ENCODE measurements around the gene CCDC7.

The CCDC7 gene

DNA sequence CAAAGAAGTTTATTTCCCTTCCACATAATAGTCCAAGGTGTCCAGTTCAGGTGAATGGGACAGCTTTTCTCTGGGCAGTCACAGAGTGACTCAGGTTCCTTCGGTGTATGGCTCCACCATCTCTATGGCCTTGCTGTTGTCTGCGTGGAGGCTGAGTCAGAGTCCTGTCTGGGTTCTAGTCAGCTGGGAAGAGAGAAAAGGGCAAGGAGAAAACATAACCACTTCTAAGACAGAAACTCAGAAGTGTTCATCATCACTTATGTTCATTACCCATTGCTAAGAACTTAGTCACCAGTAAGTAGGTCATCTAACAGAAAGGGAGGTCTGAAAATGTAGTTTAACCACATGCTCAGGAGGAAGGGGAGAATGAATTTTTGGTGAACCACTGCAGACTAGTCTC, 32.4 kb upstream of the CCDC7 start:
- Histone ChIP-seq H3K4me1 (ENCODE audit: control insufficient read depth, insufficient read depth, low read length, poor library complexity, severe bottlenecking) (no peaks in the 10 kb centered on the region), H3K9me3 (ENCODE audit: control insufficient read depth, low read length) (no peaks in the 10 kb centered on the region), H3K36me3 (ENCODE audit: control insufficient read depth, insufficient read depth, low read length) (no peaks in the 10 kb centered on the region), H3K27ac (ENCODE audit: low read depth, low read length, severe bottlenecking) (no peak overlapping the region), H3K4me3 (ENCODE audit: extremely low read depth, insufficient read depth, low read length, poor library complexity, severe bottlenecking) (no peak overlapping the region)
- WGBS, 2 experiments (ENCODE audit: insufficient coverage in 2 of 2), result 83% methylated on average over 1 of the region's 2 CpGs; no CpG with 5 or more reads in 1 of the 2 experiments

DNA sequence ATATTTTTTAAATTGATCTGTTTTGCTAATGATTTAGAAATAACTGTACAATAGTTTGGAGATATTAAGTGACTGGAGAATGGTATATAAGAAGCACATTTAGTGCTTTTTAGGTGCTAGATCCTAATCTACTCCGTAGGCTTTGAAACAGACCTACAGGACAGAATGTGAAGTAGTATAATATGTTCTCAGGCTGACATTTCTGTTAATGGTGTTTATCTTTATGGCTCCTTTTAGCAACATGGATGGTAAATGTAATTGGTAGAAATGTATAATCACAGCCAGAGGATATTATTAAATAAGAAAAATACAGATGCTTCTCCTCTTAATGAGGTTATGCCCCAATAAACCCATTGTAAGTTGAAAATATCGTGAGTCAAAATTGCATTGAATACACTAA, 30.6 kb upstream of the CCDC7 start:
- no peaks in the 10 kb centered on the region for H3K9me3 ChIP-seq (ENCODE audit: control insufficient read depth, low read length)
- no peak overlapping the region for H3K4me3 ChIP-seq (ENCODE audit: extremely low read depth, insufficient read depth, low read length, poor library complexity, severe bottlenecking)
- WGBS, 2 experiments (ENCODE audit: insufficient coverage in 2 of 2), result 100% methylated on average over 1 to 2 of the region's 2 CpGs
- H3K4me1 ChIP-seq (ENCODE audit: control insufficient read depth, insufficient read depth, low read length, poor library complexity, severe bottlenecking), result no peaks in the 10 kb centered on the region
- H3K36me3 ChIP-seq (ENCODE audit: control insufficient read depth, insufficient read depth, low read length), result no peaks in the 10 kb centered on the region
- no peak overlapping the region for H3K27ac ChIP-seq (ENCODE audit: low read depth, low read length, severe bottlenecking)

DNA sequence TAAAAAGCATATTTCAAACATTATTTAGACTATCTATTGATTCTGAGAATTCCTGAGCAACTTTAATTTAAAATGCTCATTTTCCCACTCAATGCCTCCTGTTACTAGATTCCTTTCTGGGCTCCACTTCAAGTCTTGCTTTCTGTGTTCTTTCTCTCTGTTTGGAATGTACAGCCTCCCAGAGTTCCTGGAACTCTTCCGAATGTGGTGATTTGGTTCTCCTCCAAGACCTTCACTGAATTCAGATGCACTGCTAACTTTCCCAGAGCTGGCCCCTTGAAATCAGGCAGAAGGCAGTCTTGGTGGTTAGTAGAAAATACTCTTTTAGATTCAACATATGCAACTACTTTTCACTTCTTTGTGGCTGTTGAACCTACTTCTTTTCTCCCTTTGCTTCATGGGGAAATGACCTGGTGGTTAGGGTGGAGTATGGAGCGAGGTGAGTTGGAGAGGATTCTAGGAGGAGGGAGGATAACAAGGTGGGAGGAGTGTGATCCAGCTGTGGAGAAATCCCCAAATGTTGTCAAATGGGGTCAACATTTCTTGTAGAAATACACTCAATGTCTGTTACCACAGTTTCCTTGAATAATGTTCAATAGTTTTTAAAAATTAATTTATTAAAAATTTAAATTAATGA, 27.9 kb upstream of the CCDC7 start:
- Histone ChIP-seq H3K36me3 (ENCODE audit: control insufficient read depth, insufficient read depth, low read length) (no peaks in the 10 kb centered on the region), H3K9me3 (ENCODE audit: control insufficient read depth, low read length) (no peaks in the 10 kb centered on the region), H3K27ac (ENCODE audit: low read depth, low read length, severe bottlenecking) (no peak overlapping the region), H3K4me3 (ENCODE audit: extremely low read depth, insufficient read depth, low read length, poor library complexity, severe bottlenecking) (no peak overlapping the region), H3K4me1 (ENCODE audit: control insufficient read depth, insufficient read depth, low read length, poor library complexity, severe bottlenecking) (no peaks in the 10 kb centered on the region)
- 20 to 67% methylated on average over 1 of the region's 2 CpGs for WGBS, 2 experiments (ENCODE audit: insufficient coverage in 2 of 2)

DNA sequence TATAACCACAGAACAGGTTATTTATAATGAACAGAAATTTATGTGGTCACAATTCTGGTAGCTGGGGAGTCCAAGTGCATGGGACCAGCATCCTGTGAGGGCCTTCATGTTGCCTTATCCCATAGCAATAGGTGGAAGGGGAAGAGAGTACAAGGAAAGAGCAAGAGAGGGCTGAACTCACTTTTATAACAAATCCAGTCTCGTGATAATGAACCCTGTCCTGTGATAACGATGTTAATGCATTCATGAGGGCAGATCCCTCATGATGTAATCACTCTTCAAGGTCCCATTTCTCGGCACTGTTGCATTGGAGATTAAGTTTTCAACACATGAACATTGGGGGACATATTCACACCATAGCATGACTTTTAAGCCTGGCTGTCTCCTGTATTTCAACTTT, 27.4 kb upstream of the CCDC7 start:
- no peaks in the 10 kb centered on the region for H3K4me1 ChIP-seq (ENCODE audit: control insufficient read depth, insufficient read depth, low read length, poor library complexity, severe bottlenecking)
- H3K9me3 ChIP-seq (ENCODE audit: control insufficient read depth, low read length), result no peaks in the 10 kb centered on the region
- 84 to 97% methylated on average over 3 of the region's 3 CpGs for WGBS, 2 experiments (ENCODE audit: insufficient coverage in 2 of 2)
- no peak overlapping the region for H3K27ac ChIP-seq (ENCODE audit: low read depth, low read length, severe bottlenecking)
- H3K4me3 ChIP-seq (ENCODE audit: extremely low read depth, insufficient read depth, low read length, poor library complexity, severe bottlenecking), result no peak overlapping the region
- H3K36me3 ChIP-seq (ENCODE audit: control insufficient read depth, insufficient read depth, low read length), result no peaks in the 10 kb centered on the region

DNA sequence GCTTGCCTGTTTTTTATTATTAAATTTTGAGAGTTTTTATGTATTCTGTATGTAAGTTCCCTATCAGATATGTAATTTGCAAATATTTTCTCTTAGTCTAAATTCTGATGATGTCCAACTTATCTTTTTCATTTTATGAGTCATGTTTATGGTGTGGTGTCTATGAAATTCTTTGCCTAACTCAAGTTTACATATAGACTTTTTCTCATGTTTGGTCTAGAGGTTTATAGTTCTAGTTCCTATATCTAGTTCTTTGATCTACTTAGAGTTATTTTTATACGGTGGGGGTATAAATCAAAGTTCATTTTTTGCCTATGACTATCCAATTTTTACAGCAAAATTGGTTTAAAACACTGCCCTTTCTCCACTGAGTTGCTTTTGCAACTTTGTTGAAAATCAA, 26.3 kb upstream of the CCDC7 start:
- Histone ChIP-seq H3K4me1 (ENCODE audit: control insufficient read depth, insufficient read depth, low read length, poor library complexity, severe bottlenecking) (no peaks in the 10 kb centered on the region), H3K27ac (ENCODE audit: low read depth, low read length, severe bottlenecking) (no peak overlapping the region), H3K36me3 (ENCODE audit: control insufficient read depth, insufficient read depth, low read length) (no peaks in the 10 kb centered on the region), H3K4me3 (ENCODE audit: extremely low read depth, insufficient read depth, low read length, poor library complexity, severe bottlenecking) (no peak overlapping the region), H3K9me3 (ENCODE audit: control insufficient read depth, low read length) (no peaks in the 10 kb centered on the region)
- WGBS, 2 experiments (ENCODE audit: insufficient coverage in 2 of 2), result no CpG with 5 or more reads among the region's 1 CpG

DNA sequence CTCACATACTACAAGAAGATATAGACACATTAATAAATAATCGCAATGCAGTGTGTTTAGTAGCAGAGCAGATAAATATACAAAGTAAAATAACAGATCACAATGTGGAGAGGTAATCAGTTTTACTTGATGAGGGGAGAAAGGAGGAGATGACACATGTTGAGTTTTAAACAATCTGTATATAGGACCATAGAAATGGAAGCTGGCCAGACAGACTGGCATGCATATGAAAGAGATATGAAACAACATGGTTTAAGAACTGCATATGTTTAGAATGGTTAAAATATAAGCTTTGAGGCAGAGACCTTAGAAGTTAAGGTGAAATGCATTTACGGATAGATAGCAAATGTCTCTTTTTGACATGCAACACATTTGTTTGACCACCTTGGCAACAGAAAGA, 19.8 kb upstream of the CCDC7 start:
- H3K4me3 ChIP-seq (ENCODE audit: extremely low read depth, insufficient read depth, low read length, poor library complexity, severe bottlenecking), result no peak overlapping the region
- H3K9me3 ChIP-seq (ENCODE audit: control insufficient read depth, low read length), result no peaks in the 10 kb centered on the region
- H3K36me3 ChIP-seq (ENCODE audit: control insufficient read depth, insufficient read depth, low read length), result no peaks in the 10 kb centered on the region
- no peak overlapping the region for H3K27ac ChIP-seq (ENCODE audit: low read depth, low read length, severe bottlenecking)
- 100% methylated on average over 1 of the region's 2 CpGs; no CpG with 5 or more reads in 1 of the 2 experiments for WGBS, 2 experiments (ENCODE audit: insufficient coverage in 2 of 2)
- no peaks in the 10 kb centered on the region for H3K4me1 ChIP-seq (ENCODE audit: control insufficient read depth, insufficient read depth, low read length, poor library complexity, severe bottlenecking)

DNA sequence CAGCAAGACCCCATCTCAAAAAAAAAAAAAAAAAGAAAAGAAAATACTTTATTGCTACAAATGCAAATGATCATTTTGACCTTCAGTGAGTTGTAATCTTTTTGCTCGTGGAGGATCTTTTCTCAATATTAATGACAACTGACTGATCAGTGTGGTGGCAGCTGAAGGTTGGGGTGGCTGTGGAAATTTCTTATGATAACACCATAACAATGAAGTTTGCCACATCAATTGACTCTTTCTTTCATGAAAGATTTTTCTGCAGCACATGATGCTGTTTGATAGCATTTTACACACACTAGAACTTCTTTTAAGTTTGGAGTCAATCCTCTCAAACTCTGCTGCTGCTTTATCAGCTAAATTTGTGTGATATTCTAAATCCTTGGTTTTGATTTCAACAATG, 12.4 kb upstream of the CCDC7 start:
- Histone ChIP-seq H3K9me3 (ENCODE audit: control insufficient read depth, low read length) (peaks cover 11% of the 10 kb centered on the region), H3K4me1 (ENCODE audit: control insufficient read depth, insufficient read depth, low read length, poor library complexity, severe bottlenecking) (no peaks in the 10 kb centered on the region), H3K36me3 (ENCODE audit: control insufficient read depth, insufficient read depth, low read length) (no peaks in the 10 kb centered on the region), H3K27ac (ENCODE audit: low read depth, low read length, severe bottlenecking) (no peak overlapping the region), H3K4me3 (ENCODE audit: extremely low read depth, insufficient read depth, low read length, poor library complexity, severe bottlenecking) (no peak overlapping the region)
- no CpG with 5 or more reads among the region's 1 CpG for WGBS, 2 experiments (ENCODE audit: insufficient coverage in 2 of 2)

DNA sequence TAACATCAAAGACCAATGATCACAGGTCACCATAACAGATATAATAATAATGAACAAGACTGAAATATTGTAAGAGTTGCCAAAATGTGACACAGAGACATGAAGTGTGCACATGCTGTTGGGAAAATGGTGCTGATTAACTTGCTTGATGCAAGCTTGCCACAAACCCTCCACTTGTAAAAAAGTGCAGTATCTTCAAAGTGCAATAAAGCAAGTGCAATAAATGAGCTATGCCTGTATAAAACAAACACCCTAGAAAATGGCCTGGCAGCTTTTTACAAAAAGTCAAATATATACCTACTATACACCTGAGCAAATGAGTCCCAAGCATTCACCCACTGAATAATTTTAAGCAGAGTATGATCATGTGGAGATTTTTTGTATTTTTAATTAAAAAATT, 9.7 kb upstream of the CCDC7 start:
- Histone ChIP-seq H3K4me3 (ENCODE audit: extremely low read depth, insufficient read depth, low read length, poor library complexity, severe bottlenecking) (no peak overlapping the region), H3K36me3 (ENCODE audit: control insufficient read depth, insufficient read depth, low read length) (no peaks in the 10 kb centered on the region), H3K9me3 (ENCODE audit: control insufficient read depth, low read length) (peaks cover 11% of the 10 kb centered on the region), H3K4me1 (ENCODE audit: control insufficient read depth, insufficient read depth, low read length, poor library complexity, severe bottlenecking) (no peaks in the 10 kb centered on the region), H3K27ac (ENCODE audit: low read depth, low read length, severe bottlenecking) (no peak overlapping the region)

DNA sequence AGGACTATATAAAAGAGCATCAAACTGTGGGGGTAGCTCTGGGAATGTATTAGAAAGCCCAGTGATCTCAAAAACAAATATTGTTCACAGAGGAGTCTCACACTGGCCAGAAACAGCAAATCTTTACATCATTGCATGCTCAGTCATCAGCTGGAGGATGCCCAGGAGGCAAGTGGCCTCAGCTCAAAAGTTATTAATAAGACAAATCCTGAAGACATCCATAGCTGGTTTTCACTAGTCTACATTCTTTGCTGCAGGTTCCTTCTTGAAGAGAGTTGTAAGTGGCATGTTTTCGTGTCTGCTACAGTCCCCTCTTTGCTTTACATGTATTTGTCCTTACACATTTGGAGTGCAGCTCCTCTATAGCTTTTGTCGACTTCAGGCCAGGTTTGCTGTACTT, 8.6 kb upstream of the CCDC7 start:
- 82 to 100% methylated on average over 2 of the region's 2 CpGs for WGBS, 2 experiments (ENCODE audit: insufficient coverage in 2 of 2)

DNA sequence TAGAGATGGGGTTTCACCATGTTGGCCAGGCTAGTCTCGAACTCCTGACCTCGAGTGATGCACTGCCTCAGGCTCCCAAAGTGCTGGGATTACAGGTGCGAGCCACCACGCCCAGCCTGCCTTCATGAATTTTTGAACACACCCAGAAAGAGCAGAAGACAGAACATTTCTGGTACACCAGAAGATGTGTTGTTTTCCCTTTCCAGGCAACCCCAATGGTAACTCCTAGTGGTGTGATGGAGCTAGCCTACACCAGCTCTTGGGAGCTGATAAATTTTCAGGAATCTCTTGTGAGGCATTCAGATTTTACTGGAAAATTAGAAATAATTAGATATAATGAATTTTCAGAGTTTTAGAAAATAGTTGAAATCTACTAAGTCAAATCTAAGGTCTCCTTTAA, 904 bp upstream of the CCDC7 start:
- Histone ChIP-seq H3K36me3 (ENCODE audit: control insufficient read depth, insufficient read depth, low read length) (no peaks in the 10 kb centered on the region), H3K4me1 (ENCODE audit: control insufficient read depth, insufficient read depth, low read length, poor library complexity, severe bottlenecking) (no peaks in the 10 kb centered on the region), H3K9me3 (ENCODE audit: control insufficient read depth, low read length) (no peaks in the 10 kb centered on the region), H3K4me3 (ENCODE audit: extremely low read depth, insufficient read depth, low read length, poor library complexity, severe bottlenecking) (no peak overlapping the region), H3K27ac (ENCODE audit: low read depth, low read length, severe bottlenecking) (no peak overlapping the region)
- WGBS, 2 experiments (ENCODE audit: insufficient coverage in 2 of 2), result 92 to 95% methylated on average over 3 to 4 of the region's 4 CpGs

More for the DNA sequence above, 8.6 kb upstream of the CCDC7 start:
- Histone ChIP-seq H3K27ac (ENCODE audit: low read depth, low read length, severe bottlenecking) (no peak overlapping the region), H3K9me3 (ENCODE audit: control insufficient read depth, low read length) (peaks cover 11% of the 10 kb centered on the region), H3K4me1 (ENCODE audit: control insufficient read depth, insufficient read depth, low read length, poor library complexity, severe bottlenecking) (no peaks in the 10 kb centered on the region), H3K36me3 (ENCODE audit: control insufficient read depth, insufficient read depth, low read length) (no peaks in the 10 kb centered on the region), H3K4me3 (ENCODE audit: extremely low read depth, insufficient read depth, low read length, poor library complexity, severe bottlenecking) (no peak overlapping the region)

DNA sequence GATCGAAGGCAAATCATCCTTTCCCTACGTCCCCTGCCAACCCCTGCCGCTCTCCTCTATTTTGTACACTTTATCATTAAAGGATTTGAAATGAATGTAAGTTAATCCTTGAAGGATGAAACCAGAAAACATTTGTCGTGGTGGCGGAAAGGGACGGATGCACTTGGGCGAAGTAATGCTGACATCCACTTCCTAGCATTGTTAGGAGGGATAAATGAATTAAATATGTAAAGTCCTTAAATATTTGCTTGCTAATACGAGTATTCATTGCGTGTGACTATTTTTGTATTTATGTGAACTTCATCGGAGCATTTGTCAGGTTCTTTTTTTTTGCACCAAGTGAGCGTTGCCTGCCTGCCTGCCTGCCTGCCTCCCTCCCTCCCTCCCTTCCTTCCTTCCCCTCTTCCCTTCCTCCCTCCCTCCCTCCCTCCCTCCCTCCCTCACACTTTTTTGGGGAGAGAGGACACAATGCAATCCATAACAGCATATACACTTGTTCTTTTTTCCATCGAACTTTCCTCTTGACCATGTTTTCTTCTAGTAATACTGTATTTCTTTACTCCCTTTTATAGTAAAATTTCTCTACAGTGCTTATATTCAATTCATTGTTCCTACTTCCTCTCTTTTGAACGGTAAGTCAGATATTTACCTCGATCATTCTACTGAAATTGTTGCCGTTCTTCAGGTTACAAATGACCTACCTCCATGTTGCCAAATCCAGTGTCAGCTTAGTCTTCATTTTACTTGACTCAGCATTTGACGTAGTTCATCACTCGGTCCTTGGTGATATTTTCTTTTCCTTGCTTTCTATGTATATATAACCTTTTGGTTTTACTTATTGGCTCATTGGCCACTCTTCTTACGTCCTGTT, 831 bp downstream of the CCDC7 start:
- no peaks in the 10 kb centered on the region for H3K9me3 ChIP-seq (ENCODE audit: control insufficient read depth, low read length)
- 47 to 50% methylated on average over 6 to 9 of the region's 18 CpGs for WGBS, 2 experiments (ENCODE audit: insufficient coverage in 2 of 2)
- H3K4me1 ChIP-seq (ENCODE audit: control insufficient read depth, insufficient read depth, low read length, poor library complexity, severe bottlenecking), result no peaks in the 10 kb centered on the region
- H3K36me3 ChIP-seq (ENCODE audit: control insufficient read depth, insufficient read depth, low read length), result no peaks in the 10 kb centered on the region
- H3K27ac ChIP-seq (ENCODE audit: low read depth, low read length, severe bottlenecking), result peak overlapping the region; percentile 94
- H3K4me3 ChIP-seq (ENCODE audit: extremely low read depth, insufficient read depth, low read length, poor library complexity, severe bottlenecking), result peak overlapping the region; percentile 53

Data from mesodermal cell (in vitro differentiated cells).